Measurements from ENCODE around the gene BAAT.

DNA sequence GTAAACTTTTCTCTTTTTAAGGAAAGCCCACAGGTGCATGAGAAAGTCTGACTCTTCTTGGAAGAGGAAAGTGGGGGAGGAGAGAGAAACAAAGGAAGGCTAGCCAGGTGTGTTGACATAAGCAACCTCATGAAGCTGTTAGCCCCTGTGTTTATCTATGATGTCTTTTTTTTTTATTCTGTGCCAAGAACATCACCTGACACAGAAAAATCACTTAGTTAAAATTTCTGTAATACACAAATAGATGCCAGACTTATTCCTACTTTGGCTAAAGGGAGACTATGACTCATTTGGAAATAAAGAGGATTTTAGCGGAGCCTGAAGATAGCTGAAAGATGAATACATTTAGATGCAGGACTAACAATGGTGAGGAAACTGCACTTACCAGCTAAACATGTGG is 58.3 kb downstream of the BAAT start:
- TF ChIP-seq POLR2A (IDR thresholded peaks at IDR 0.05), result no peak
- TF ChIP-seq, protein P1, sequence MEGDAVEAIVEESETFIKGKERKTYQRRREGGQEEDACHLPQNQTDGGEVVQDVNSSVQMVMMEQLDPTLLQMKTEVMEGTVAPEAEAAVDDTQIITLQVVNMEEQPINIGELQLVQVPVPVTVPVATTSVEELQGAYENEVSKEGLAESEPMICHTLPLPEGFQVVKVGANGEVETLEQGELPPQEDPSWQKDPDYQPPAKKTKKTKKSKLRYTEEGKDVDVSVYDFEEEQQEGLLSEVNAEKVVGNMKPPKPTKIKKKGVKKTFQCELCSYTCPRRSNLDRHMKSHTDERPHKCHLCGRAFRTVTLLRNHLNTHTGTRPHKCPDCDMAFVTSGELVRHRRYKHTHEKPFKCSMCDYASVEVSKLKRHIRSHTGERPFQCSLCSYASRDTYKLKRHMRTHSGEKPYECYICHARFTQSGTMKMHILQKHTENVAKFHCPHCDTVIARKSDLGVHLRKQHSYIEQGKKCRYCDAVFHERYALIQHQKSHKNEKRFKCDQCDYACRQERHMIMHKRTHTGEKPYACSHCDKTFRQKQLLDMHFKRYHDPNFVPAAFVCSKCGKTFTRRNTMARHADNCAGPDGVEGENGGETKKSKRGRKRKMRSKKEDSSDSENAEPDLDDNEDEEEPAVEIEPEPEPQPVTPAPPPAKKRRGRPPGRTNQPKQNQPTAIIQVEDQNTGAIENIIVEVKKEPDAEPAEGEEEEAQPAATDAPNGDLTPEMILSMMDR (IDR thresholded peaks at IDR 0.05), result no peak

All from esophagus squamous epithelium (tissue), 4 donors.